HCT116 (cell line): Measurements from ENCODE around the gene CNST. TPM values are rescaled to one million over a fixed set of nuclear protein-coding genes. Genes with fewer than 3 reads are reported as not detected.

Experiments
- ATAC-seq: fragments of 200-7000 bp; cut with Tn5 transposase; 2 replicates; pipeline ENCODE4 v1.9.1; 2020; ENCODE audit warnings: mild to moderate bottlenecking, moderate library complexity
- BruUV-seq: library from RNA; stranded (reverse); fragments of 400-500 nt; replicated peaks from 2 replicates; lab custom pipeline; 2021; lab: Mats Ljungman, UMichigan
- CTCF ChIA-PET: fragments of 300-600 bp; sonication (Branson Sonifier 250); formaldehyde crosslinking; loops from one replicate; lab custom pipeline; 2021; ENCODE audit warnings: antibody characterized with exemption; lab: Charles Lee
- POLR2A ChIA-PET: fragments of 300-600, 350-600 bp; sonication (Branson Sonifier 250); formaldehyde crosslinking; loops from one replicate; lab custom pipeline; 2021; ENCODE audit warnings: antibody characterized with exemption; lab: Charles Lee
- RAD21 ChIA-PET, 2 experiments: fragments of 300-600 bp; sonication (Branson Sonifier 250); formaldehyde crosslinking; loops; one replicate each; lab custom pipeline; 2023; ENCODE audit warnings: low total read pairs in 2 of 2; ENCODE audit not compliant: uncharacterized antibody in 2 of 2, unreplicated experiment in 2 of 2, low non-redundant PET in 1 of 2; lab: Charles Lee
- DNase-seq: peaks from one replicate; pipeline ENCODE4 v3.0.0-alpha.2; 2010; ENCODE audit warnings: low read depth, low spot score
- H2AFZ ChIP-seq: fragments of 200-600 bp; shearing (Covaris generic), sonication (generic); 2 replicates; pipeline ENCODE4 v1.6.1; 2017; ENCODE audit warnings: low read depth, mixed run types, mixed read lengths, antibody characterized with exemption, low read length; ENCODE audit not compliant: poor library complexity, severe bottlenecking
- H3K27ac ChIP-seq: 2 replicates; pipeline ENCODE4 v1.5.1; 2012; ENCODE audit warnings: low read depth, low read length
- H3K27me3 ChIP-seq: fragments of 200-600 bp; sonication (generic); 2 replicates; pipeline ENCODE4 v1.6.1; 2016; ENCODE audit warnings: mixed run types, low read length, mixed read lengths; ENCODE audit not compliant: insufficient read depth
- H3K36me3 ChIP-seq, 2 experiments: fragments of 200-500 bp in 1 of 2; fragments of 200-600 bp in 1 of 2; sonication (Bioruptor generic) in 1 of 2; sonication (generic) in 1 of 2; 2 replicates each; pipeline versions ENCODE4 v1.5.1 to v1.6.1; 2014 to 2016; ENCODE audit warnings: low read length in 2 of 2, inconsistent platforms in 1 of 2, mixed read lengths in 1 of 2, mixed run types in 1 of 2; ENCODE audit not compliant: insufficient read depth in 2 of 2, control insufficient read depth in 1 of 2
- H3K4me1 ChIP-seq, 2 experiments: fragments of 200-600 bp in 1 of 2; sonication (generic) in 1 of 2; 2 replicates each; pipeline versions ENCODE4 v1.5.1 to v1.6.1; 2012 to 2017; ENCODE audit warnings: low read length in 2 of 2, inconsistent platforms in 1 of 2, mild to moderate bottlenecking in 1 of 2, mixed read lengths in 1 of 2, mixed run types in 1 of 2, moderate library complexity in 1 of 2; ENCODE audit not compliant: insufficient read depth in 2 of 2, control insufficient read depth in 1 of 2
- H3K4me2 ChIP-seq: fragments of 200-600 bp; sonication (generic); 2 replicates; pipeline ENCODE4 v1.6.1; 2017; ENCODE audit warnings: mixed run types, low read length, mixed read lengths
- H3K4me3 ChIP-seq, 2 experiments: fragments of 200-600 bp in 1 of 2; sonication (generic) in 1 of 2; replicated peaks in 1 of 2; 2 replicates each; pipeline ENCODE4 v1.5.1; 2011 to 2016; ENCODE audit warnings: low read length in 2 of 2, control low read depth in 1 of 2, low read depth in 1 of 2, mild to moderate bottlenecking in 1 of 2, mixed read lengths in 1 of 2, mixed run types in 1 of 2
- H3K79me2 ChIP-seq: fragments of 200-600 bp; sonication (generic); 2 replicates; pipeline ENCODE4 v1.6.1; 2017; ENCODE audit warnings: mild to moderate bottlenecking, mixed run types, low read length, moderate library complexity, mixed read lengths; ENCODE audit not compliant: insufficient read depth
- H3K9ac ChIP-seq: fragments of 200-600 bp; sonication (generic); 2 replicates; pipeline ENCODE4 v1.6.1; 2016; ENCODE audit warnings: low read length, mixed read lengths
- H3K9me2 ChIP-seq: fragments of 200-600 bp; sonication (generic), shearing (Covaris generic); 2 replicates; pipeline ENCODE4 v1.6.1; 2017; ENCODE audit warnings: mixed run types, mild to moderate bottlenecking, moderate library complexity; ENCODE audit not compliant: insufficient read depth
- H3K9me3 ChIP-seq, 2 experiments: fragments of 200-500 bp in 1 of 2; fragments of 200-600 bp in 1 of 2; sonication (Bioruptor generic) in 1 of 2; sonication (generic) in 1 of 2; 2 replicates each; pipeline ENCODE4 v1.6.1; 2014 to 2017; ENCODE audit warnings: low read length in 2 of 2, mixed read lengths in 2 of 2, inconsistent platforms in 1 of 2, low read depth in 1 of 2, mild to moderate bottlenecking in 1 of 2, mixed run types in 1 of 2, moderate library complexity in 1 of 2; ENCODE audit not compliant: control insufficient read depth in 1 of 2, insufficient read depth in 1 of 2
- H4K20me1 ChIP-seq: fragments of 200-600 bp; sonication (generic), shearing (Covaris generic); 2 replicates; pipeline ENCODE4 v1.6.1; 2017; ENCODE audit warnings: mixed run types, mild to moderate bottlenecking, moderate library complexity; ENCODE audit not compliant: insufficient read depth
- CBX3 ChIP-seq: IDR thresholded peaks from 2 replicates; pipeline ENCODE4 v1.6.1; 2012; ENCODE audit warnings: low read depth
- EZH2phosphoT487 ChIP-seq: fragments of 200-600 bp; IDR thresholded peaks from 2 replicates; pipeline ENCODE4 v1.6.1; 2018; ENCODE audit warnings: antibody characterized with exemption, borderline replicate concordance
- JUND ChIP-seq: IDR thresholded peaks from 2 replicates; pipeline ENCODE4 v1.6.1; 2012
- MAX ChIP-seq: IDR thresholded peaks from 2 replicates; pipeline ENCODE4 v1.6.1; 2012
- POLR2AphosphoS5 ChIP-seq: IDR thresholded peaks from 2 replicates; pipeline ENCODE4 v1.6.1; 2011; ENCODE audit warnings: mild to moderate bottlenecking, low read depth, low read length, moderate library complexity
- REST ChIP-seq: IDR thresholded peaks from 2 replicates; pipeline ENCODE4 v1.6.1; 2012; ENCODE audit warnings: low read depth
- SIN3A ChIP-seq: IDR thresholded peaks from 2 replicates; pipeline ENCODE4 v1.6.1; 2012; ENCODE audit warnings: low read depth
- YY1 ChIP-seq: IDR thresholded peaks from 2 replicates; pipeline ENCODE4 v1.6.1; 2011; ENCODE audit warnings: low read length, low read depth, moderate library complexity, mild to moderate bottlenecking; ENCODE audit not compliant: insufficient replicate concordance; ENCODE audit errors: extremely low read depth
- ZBTB33 ChIP-seq: IDR thresholded peaks from 2 replicates; pipeline ENCODE4 v1.6.1; 2011; ENCODE audit warnings: mild to moderate bottlenecking, low read length, moderate library complexity; ENCODE audit not compliant: insufficient replicate concordance; ENCODE audit errors: extremely low read depth
- ZFX ChIP-seq: fragments of 450-650 bp; IDR thresholded peaks from 2 replicates; pipeline ENCODE4 v1.6.1; 2017
- ZNF274 ChIP-seq: fragments of 200-500 bp; sonication (Bioruptor generic); IDR thresholded peaks from 2 replicates; pipeline ENCODE4 v1.6.1; 2014; ENCODE audit warnings: mild to moderate bottlenecking, low read depth, low read length, inconsistent platforms
- intact Hi-C: fragments of 100-400 bp; cut with micrococcal nuclease; formaldehyde crosslinking; loops from 2 replicates; pipeline ENCODE4 v1.10.0; 2022
- total RNA-seq: library from RNA; stranded (reverse); gene quantifications from one replicate; pipeline ENCODE4 v1.2.1, GENCODE V29; 2021; ENCODE audit not compliant: unreplicated experiment

Gene CNST
- total RNA-seq, 1 experiment from 2014 or later = 13.5 TPM

- TF ChIP-seq YY1 (no peak), POLR2AphosphoS5 (no peak), ZNF274 (no peak)
Observed at GRCh38 chr1:246709196-246709595, 142.9 kb downstream of the CNST start (continued).

- TF ChIP-seq ZBTB33 (no peak), MAX (no peak), CBX3 (no peak), EZH2phosphoT487 (no peak), REST (no peak), ZFX (no peak), JUND (no peak), ZNF274 (no peak), SIN3A (no peak)
- BruUV-seq = no TSS peak
- intact Hi-C loops = no loop called here
- ChIA-PET RAD21 (no interaction called here), CTCF (interaction anchor here (0.9 kb wide), 1 partner anchor 21 kb away, joined by 3 read pairs; no protein-coding TSS in a partner anchor), POLR2A (no interaction called here)
- Histone ChIP-seq H3K4me2 (no peak overlapping the region), H3K36me3 (no peaks in the 10 kb centered on the region), H3K4me1 (no peaks in the 10 kb centered on the region), H2AFZ (no peak overlapping the region), H3K9me2 (no peaks in the 10 kb centered on the region), H3K27me3 (no peaks in the 10 kb centered on the region), H3K79me2 (no peaks in the 10 kb centered on the region), H3K9ac (no peak overlapping the region), H4K20me1 (no peaks in the 10 kb centered on the region), H3K27ac (no peak overlapping the region), H3K9me3 (no peaks in the 10 kb centered on the region), H3K4me3 (no peak overlapping the region)
- ATAC-seq = no peak
- no peak for DNase-seq
Observed at GRCh38 chr1:246709835-246710234, 143.6 kb downstream of the CNST start.
